GM10248 (cell line): ENCODE data around the gene GNB1.

Experiments used
- CTCF ChIA-PET: fragments of 300-600 bp; sonication (Branson Sonifier 250); formaldehyde crosslinking; extraction: SDS; loops from one replicate; lab custom pipeline; 2021; ENCODE audit warnings: antibody characterized with exemption; lab: Yijun Ruan, JAX
- POLR2A ChIA-PET: fragments of 350-650 bp; sonication (Branson Sonifier 250); formaldehyde crosslinking; extraction: SDS; loops from one replicate; lab custom pipeline; 2020; ENCODE audit warnings: antibody characterized with exemption; lab: Yijun Ruan, JAX
- DNase-seq: peaks from one replicate; pipeline ENCODE4 v3.0.0; 2012; ENCODE audit errors: extremely low spot score
- CTCF ChIP-seq: IDR thresholded peaks from 2 replicates; pipeline ENCODE4 v1.5.1; 2012; ENCODE audit warnings: mild to moderate bottlenecking, low read depth; ENCODE audit errors: extremely low read depth, missing control alignments, control extremely low read depth

The GNB1 gene

GRCh38 chr1:1918901-1919303 is 28.0 kb upstream of the GNB1 start, which contains the start of gene TMEM52:
Gene TMEM52 (minus strand): TSS chr1:1919279. CDS start chr1:1919265, 14 bp downstream.
- CTCF ChIA-PET: no interaction called here
- POLR2A ChIA-PET: no interaction called here
- TF ChIP-seq CTCF: no peak
- DNase-seq: no peak

GRCh38 chr1:1917995-1918900 is 27.4 kb upstream of the GNB1 start:
- no peak for TF ChIP-seq CTCF
- ChIA-PET POLR2A (interaction anchor here (1.0 kb wide), 1 partner anchor 9 kb away, joined by 6 read pairs; no protein-coding TSS in a partner anchor), CTCF (interaction anchor here (1.4 kb wide), 1 partner anchor 9 kb away, joined by 6 read pairs; no protein-coding TSS in a partner anchor)
- no peak for DNase-seq

DNA sequence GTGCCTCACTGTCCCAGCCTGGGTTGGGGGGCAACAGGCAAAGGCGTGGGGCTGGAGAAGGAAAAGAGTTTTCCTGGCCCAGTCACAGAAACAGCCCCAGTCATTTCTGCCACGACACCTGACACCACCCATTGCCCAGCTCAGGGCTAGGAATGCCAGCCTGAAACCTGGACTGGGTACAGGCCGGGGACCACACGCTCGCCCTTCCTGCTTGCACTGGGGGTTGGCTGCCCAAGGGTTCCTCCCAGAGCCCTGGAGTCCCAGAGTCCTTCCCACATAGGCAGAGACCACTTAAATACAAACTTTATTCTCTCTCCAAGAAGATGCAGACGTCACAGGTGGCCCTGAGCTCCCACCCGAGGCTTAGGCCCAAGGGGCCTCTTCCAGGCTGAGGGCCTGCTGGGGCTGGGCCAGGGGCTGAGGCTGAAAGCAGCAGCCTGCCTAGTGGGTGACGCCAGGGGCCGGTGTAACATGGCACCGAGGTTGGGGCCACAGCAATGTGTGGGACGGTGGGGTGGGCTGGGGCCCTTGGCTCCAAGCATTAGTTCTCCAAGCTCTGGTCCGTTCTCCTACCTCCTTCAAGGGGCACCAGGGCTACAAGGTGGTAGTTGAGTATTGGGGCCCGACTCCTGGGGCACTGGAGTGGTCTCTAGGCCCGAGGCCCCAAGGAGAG is 26.6 kb upstream of the GNB1 start:
- CTCF ChIA-PET: interaction anchor here (1.4 kb wide), 1 partner anchor 8 kb away, joined by 6 read pairs; no protein-coding TSS in a partner anchor
- TF ChIP-seq CTCF: no peak
- POLR2A ChIA-PET: interaction anchor here (1.0 kb wide), 1 partner anchor 9 kb away, joined by 6 read pairs; no protein-coding TSS in a partner anchor
- no peak for DNase-seq

GRCh38 chr1:1916851-1917251 is 26.0 kb upstream of the GNB1 start:
- no peak for TF ChIP-seq CTCF
- ChIA-PET POLR2A (interaction anchor here (1.0 kb wide), 1 partner anchor 8 kb away, joined by 6 read pairs; no protein-coding TSS in a partner anchor), CTCF (interaction anchor here (1.4 kb wide), 1 partner anchor 8 kb away, joined by 6 read pairs; no protein-coding TSS in a partner anchor)
- no peak for DNase-seq

DNA sequence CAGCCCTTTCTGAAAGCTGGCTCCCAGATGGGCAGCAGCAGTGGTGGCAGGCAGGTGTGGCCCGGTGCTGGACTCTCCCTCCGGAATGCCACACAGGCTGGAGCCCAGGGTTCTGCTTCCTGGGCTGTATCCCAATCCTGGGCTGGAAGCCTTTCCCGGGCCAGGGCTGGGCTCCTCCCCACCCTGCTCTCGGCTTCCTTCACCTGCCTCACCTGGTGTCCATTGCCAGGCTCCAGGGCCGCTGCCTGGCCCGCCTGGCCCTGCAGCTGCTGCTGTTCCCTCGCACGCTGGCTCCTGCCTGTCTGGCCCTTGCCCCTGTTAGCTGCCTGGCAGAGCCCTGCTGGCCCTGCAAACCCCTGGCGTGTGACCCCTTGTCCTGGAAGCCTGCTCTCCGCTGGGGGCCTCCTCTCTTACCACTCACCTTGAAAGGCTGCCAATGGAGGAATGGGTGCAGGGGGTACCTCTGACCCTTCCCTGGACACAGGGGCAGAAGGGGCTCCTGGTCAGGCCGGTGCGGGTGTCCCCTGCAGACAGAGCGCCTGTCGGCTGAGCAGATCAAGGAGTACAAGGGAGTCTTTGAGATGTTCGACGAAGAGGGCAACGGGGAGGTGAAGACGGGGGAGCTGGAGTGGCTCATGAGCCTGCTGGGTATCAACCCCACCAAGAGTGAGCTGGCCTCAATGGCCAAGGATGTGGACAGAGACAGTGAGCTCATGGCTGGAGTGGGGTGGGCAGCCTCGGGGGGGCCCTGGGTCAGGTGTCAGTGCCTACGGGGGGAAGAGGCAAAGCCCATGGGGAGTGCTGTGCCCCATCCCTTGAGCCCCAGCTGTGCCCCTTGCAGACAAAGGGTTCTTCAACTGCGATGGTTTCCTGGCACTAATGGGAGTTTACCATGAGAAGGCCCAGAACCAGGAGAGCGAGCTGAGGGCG is 25.3 kb upstream of the GNB1 start:
- CTCF ChIA-PET: no interaction called here
- DNase-seq: no peak
- no peak for TF ChIP-seq CTCF
- POLR2A ChIA-PET: no interaction called here
